Caco-2 (cell line): ENCODE measurements around the gene GSTM5. TPM values are rescaled to one million over a fixed set of nuclear protein-coding genes. Genes with fewer than 3 reads are reported as not detected.

Experiments used
- BruUV-seq: library from RNA; stranded (reverse); fragments of 400-500 nt; replicated peaks from 2 replicates; lab custom pipeline; 2021; lab: Mats Ljungman, UMichigan
- CTCF ChIA-PET: fragments of 300-600 bp; sonication (Branson Sonifier 250); formaldehyde crosslinking; loops from one replicate; lab custom pipeline; 2022; ENCODE audit warnings: antibody characterized with exemption; lab: Charles Lee
- POLR2A ChIA-PET: fragments of 300-600 bp; sonication (Branson Sonifier 250); formaldehyde crosslinking; loops from one replicate; lab custom pipeline; 2022; ENCODE audit warnings: antibody characterized with exemption; lab: Charles Lee
- DNase-seq, 2 experiments: peaks; one replicate each; pipeline versions ENCODE4 v3.0.0 to v3.0.0-alpha.2; 2020 to 2022
- H3K27me3 ChIP-seq: replicated peaks from 2 replicates; pipeline ENCODE4 v1.6.0; 2011; ENCODE audit warnings: low read length; ENCODE audit not compliant: control insufficient read depth, insufficient read depth
- H3K36me3 ChIP-seq: 2 replicates; pipeline ENCODE4 v1.5.1; 2011; ENCODE audit warnings: low read length; ENCODE audit not compliant: control insufficient read depth, insufficient read depth
- H3K4me1 ChIP-seq: fragments of 250-450 bp; sonication (Bioruptor Pico); 2 replicates; pipeline ENCODE4 v1.5.1; 2020; ENCODE audit warnings: mild to moderate bottlenecking
- H3K4me3 ChIP-seq: 2 replicates; pipeline ENCODE4 v1.5.1; 2011; ENCODE audit warnings: low read depth, mild to moderate bottlenecking, control low read depth, low read length
- H3K9me3 ChIP-seq: fragments of 250-450 bp; sonication (Bioruptor Pico); 2 replicates; pipeline ENCODE4 v1.5.1; 2020; ENCODE audit warnings: mild to moderate bottlenecking, moderate library complexity
- H3K27ac Mint-ChIP-seq: one replicate; pipeline ENCODE4 v1.8.0; 2022; ENCODE audit warnings: mixed read lengths; ENCODE audit not compliant: unreplicated experiment
- H3K27me3 Mint-ChIP-seq: one replicate; pipeline ENCODE4 v1.8.0; 2022; ENCODE audit warnings: mixed read lengths; ENCODE audit not compliant: insufficient read depth, unreplicated experiment
- H3K36me3 Mint-ChIP-seq: one replicate; pipeline ENCODE4 v1.8.0; 2022; ENCODE audit warnings: mild to moderate bottlenecking, mixed read lengths; ENCODE audit not compliant: insufficient read depth, unreplicated experiment
- H3K4me1 Mint-ChIP-seq: one replicate; pipeline ENCODE4 v1.8.0; 2022; ENCODE audit warnings: low read depth, mixed read lengths; ENCODE audit not compliant: unreplicated experiment
- H3K4me3 Mint-ChIP-seq: one replicate; pipeline ENCODE4 v1.8.0; 2022; ENCODE audit warnings: mild to moderate bottlenecking, moderate library complexity, mixed read lengths; ENCODE audit not compliant: unreplicated experiment
- H3K9me3 Mint-ChIP-seq: one replicate; pipeline ENCODE4 v1.8.0; 2022; ENCODE audit warnings: mixed read lengths; ENCODE audit not compliant: unreplicated experiment
- CTCF ChIP-seq, 2 experiments: fragments of 200-600 bp in 1 of 2; IDR thresholded peaks; 1 replicate in 1 of 2; 2 replicates in 1 of 2; pipeline versions ENCODE4 v1.5.1 to v1.8.0; 2011 to 2022; ENCODE audit warnings: antibody characterized with exemption in 1 of 2, control low read depth in 1 of 2, inconsistent platforms in 1 of 2, low read depth in 1 of 2, low read length in 1 of 2, mild to moderate bottlenecking in 1 of 2, moderate library complexity in 1 of 2; ENCODE audit not compliant: insufficient read depth in 1 of 2, severe bottlenecking in 1 of 2, unreplicated experiment in 1 of 2
- intact Hi-C: fragments of 100-400 bp; cut with micrococcal nuclease; formaldehyde crosslinking; loops from one replicate; pipeline ENCODE4 v1.10.0; 2022; ENCODE audit not compliant: unreplicated experiment
- total RNA-seq: library from RNA; stranded (reverse); gene quantifications from 2 replicates; pipeline ENCODE4 v1.2.3, GENCODE V29; 2022

The GSTM5 gene
- total RNA-seq, 1 experiment from 2014 or later = 6.0 TPM

DNA sequence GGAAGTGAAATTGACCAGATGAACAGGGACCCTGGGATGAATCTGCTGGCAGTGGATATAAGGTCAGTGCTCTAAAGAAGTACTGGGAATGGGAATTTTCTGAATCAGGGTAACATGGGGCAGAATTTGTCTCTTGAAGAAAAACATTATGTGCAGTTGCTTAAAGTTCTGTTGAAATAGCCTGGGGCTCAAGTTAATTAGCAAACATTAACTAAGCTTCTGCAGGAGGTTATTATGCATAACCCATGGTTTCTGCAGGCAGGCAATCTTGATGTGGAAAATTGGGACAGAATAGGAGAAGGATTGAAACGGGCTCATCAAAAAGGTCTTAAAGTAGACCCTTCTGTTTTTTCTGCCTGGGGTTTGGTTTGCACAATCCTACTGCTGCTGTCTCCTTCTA, 14.0 kb downstream of the GSTM5 start:
- Histone ChIP-seq H3K27me3 (no peaks in the 10 kb centered on the region), H3K4me3 (no peak overlapping the region), H3K4me1 (peaks cover 19% of the 10 kb centered on the region), H3K9me3 (no peaks in the 10 kb centered on the region), H3K36me3 (no peaks in the 10 kb centered on the region)
- H3K4me3 Mint-ChIP-seq = no peak overlapping the region
- CTCF ChIA-PET = no interaction called here
- no TSS peak for BruUV-seq
- no peaks in the 10 kb centered on the region for H3K4me1 Mint-ChIP-seq
- intact Hi-C loops = no loop called here
- no peak overlapping the region for H3K27ac Mint-ChIP-seq
- peaks cover 9% of the 10 kb centered on the region for H3K9me3 Mint-ChIP-seq
- TF ChIP-seq CTCF (IDR thresholded peaks at IDR 0.05; ENCODE audit: insufficient read depth in 1 of 2, low read depth in 1 of 2, low read length in 1 of 2, severe bottlenecking in 1 of 2, unreplicated experiment in 1 of 2) = no peak
- POLR2A ChIA-PET = no interaction called here
- H3K36me3 Mint-ChIP-seq = no peaks in the 10 kb centered on the region
- no peaks in the 10 kb centered on the region for H3K27me3 Mint-ChIP-seq
- no peak for DNase-seq

GRCh38 chr1:109726728-109727373, 14.8 kb downstream of the GSTM5 start:
- no peak for DNase-seq
- intact Hi-C loops = no loop called here
- ChIA-PET POLR2A (no interaction called here), CTCF (no interaction called here)
- Histone ChIP-seq H3K4me3 (no peak overlapping the region), H3K27me3 (no peaks in the 10 kb centered on the region), H3K4me1 (peaks cover 26% of the 10 kb centered on the region), H3K9me3 (no peaks in the 10 kb centered on the region), H3K36me3 (no peaks in the 10 kb centered on the region)
- H3K27me3 Mint-ChIP-seq = no peaks in the 10 kb centered on the region
- BruUV-seq = no TSS peak
- no peak for TF ChIP-seq CTCF (IDR thresholded peaks at IDR 0.05; ENCODE audit: insufficient read depth in 1 of 2, low read depth in 1 of 2, low read length in 1 of 2, severe bottlenecking in 1 of 2, unreplicated experiment in 1 of 2)
- no peaks in the 10 kb centered on the region for H3K4me1 Mint-ChIP-seq
- peaks cover 9% of the 10 kb centered on the region for H3K9me3 Mint-ChIP-seq
- H3K27ac Mint-ChIP-seq = no peak overlapping the region
- no peaks in the 10 kb centered on the region for H3K36me3 Mint-ChIP-seq
- H3K4me3 Mint-ChIP-seq = no peak overlapping the region

DNA sequence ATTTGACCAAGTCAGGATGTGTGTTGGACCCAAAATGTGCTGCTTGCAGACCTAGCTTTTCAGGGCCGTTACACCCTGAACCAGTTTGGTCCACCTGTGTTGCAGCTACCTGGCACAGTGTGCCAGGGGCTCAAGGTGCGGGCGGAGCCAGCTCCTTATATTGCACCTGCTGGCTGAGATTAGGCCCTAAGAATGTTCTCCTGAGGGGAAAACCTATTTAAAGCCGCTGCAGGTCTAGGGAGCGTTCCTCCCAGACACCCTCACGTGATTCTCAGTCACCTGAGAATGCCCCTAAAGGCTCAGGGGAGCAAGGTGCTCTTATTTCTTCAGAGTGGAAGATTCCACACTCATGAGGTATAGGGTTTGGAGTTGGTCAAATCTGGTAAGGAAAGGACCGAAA, 16.8 kb downstream of the GSTM5 start:
- Mint-ChIP-seq H3K9me3 (peaks cover 18% of the 10 kb centered on the region), H3K36me3 (peaks cover 6% of the 10 kb centered on the region), H3K27ac (no peak overlapping the region), H3K4me3 (no peak overlapping the region), H3K4me1 (peaks cover 15% of the 10 kb centered on the region), H3K27me3 (no peaks in the 10 kb centered on the region)
- intact Hi-C loops = no loop called here
- Histone ChIP-seq H3K4me1 (peaks cover 32% of the 10 kb centered on the region), H3K4me3 (no peak overlapping the region), H3K36me3 (no peaks in the 10 kb centered on the region), H3K27me3 (no peaks in the 10 kb centered on the region), H3K9me3 (no peaks in the 10 kb centered on the region)
- ChIA-PET CTCF (interaction anchor here (0.6 kb wide), 1 partner anchor 61 kb away, joined by 3 read pairs; no protein-coding TSS in a partner anchor), POLR2A (no interaction called here)
- no peak for TF ChIP-seq CTCF (IDR thresholded peaks at IDR 0.05; ENCODE audit: insufficient read depth in 1 of 2, low read depth in 1 of 2, low read length in 1 of 2, severe bottlenecking in 1 of 2, unreplicated experiment in 1 of 2)
- no TSS peak for BruUV-seq
- no peak for DNase-seq
